CD14-positive monocyte (primary cell): ENCODE results near the gene VAX1. TPM values are rescaled to one million over a fixed set of nuclear protein-coding genes. Genes with fewer than 3 reads are reported as not detected.
"Not testable (repeated sequence)": the region's sequence is repeated elsewhere in the genome, so short reads cannot be mapped to it uniquely, and the experiment has no call there.

ENCODE experiments used
- DNase-seq, 3 donors: peaks; one replicate each; pipeline ENCODE4 v3.0.0-alpha.2; 2011 to 2022
- H2AFZ ChIP-seq: 2 replicates; pipeline ENCODE4 v1.6.0; 2012; ENCODE audit warnings: mild to moderate bottlenecking, low read depth, low read length, inconsistent platforms; ENCODE audit not compliant: insufficient read depth, poor library complexity, severe bottlenecking
- H3K27ac ChIP-seq, 2 donors: 1 replicate in 1 of 2; 2 replicates in 1 of 2; pipeline ENCODE4 v1.5.1; 2012 to 2013; ENCODE audit warnings: low read length in 2 of 2, control low read depth in 1 of 2, inconsistent platforms in 1 of 2, low read depth in 1 of 2, mild to moderate bottlenecking in 1 of 2
- H3K27me3 ChIP-seq, 2 donors: one replicate each; pipeline versions ENCODE4 v1.6.0 to v1.6.1; 2011 to 2013; ENCODE audit warnings: low read length in 2 of 2; ENCODE audit not compliant: control insufficient read depth in 2 of 2, insufficient read depth in 2 of 2
- H3K36me3 ChIP-seq, 2 donors: replicated peaks in 1 of 2; 1 replicate in 1 of 2; 2 replicates in 1 of 2; pipeline versions ENCODE4 v1.5.1 to v1.6.1; 2012 to 2013; ENCODE audit warnings: low read length in 2 of 2, control low read depth in 1 of 2, inconsistent platforms in 1 of 2, mild to moderate bottlenecking in 1 of 2; ENCODE audit not compliant: insufficient read depth in 2 of 2, control insufficient read depth in 1 of 2
- H3K4me1 ChIP-seq, 2 donors: 1 replicate in 1 of 2; 2 replicates in 1 of 2; pipeline versions ENCODE4 v1.5.1 to v1.6.1; 2012 to 2013; ENCODE audit warnings: low read length in 2 of 2, control low read depth in 1 of 2, inconsistent platforms in 1 of 2, mild to moderate bottlenecking in 1 of 2, moderate library complexity in 1 of 2; ENCODE audit not compliant: insufficient read depth in 2 of 2, control insufficient read depth in 1 of 2
- H3K4me2 ChIP-seq: replicated peaks from 2 replicates; pipeline ENCODE3; 2012; ENCODE audit warnings: low read length, moderate library complexity, mild to moderate bottlenecking; ENCODE audit not compliant: poor library complexity, severe bottlenecking; ENCODE audit errors: extremely low read depth
- H3K4me3 ChIP-seq, 3 experiments: fragments of 200-600 bp in 1 of 3; sonication (generic) in 1 of 3; replicated peaks in 1 of 3; 1 replicate in 2 of 3; 2 replicates in 1 of 3; pipeline ENCODE4 v1.5.1; 2011 to 2013; ENCODE audit warnings: low read length in 3 of 3, mild to moderate bottlenecking in 3 of 3, control low read depth in 2 of 3, low read depth in 2 of 3, inconsistent platforms in 1 of 3, moderate library complexity in 1 of 3
- H3K79me2 ChIP-seq: 2 replicates; pipeline ENCODE4 v1.6.0; 2012; ENCODE audit warnings: mild to moderate bottlenecking, control low read depth, inconsistent platforms, low read length, moderate library complexity; ENCODE audit not compliant: insufficient read depth
- H3K9ac ChIP-seq: 2 replicates; pipeline ENCODE4 v1.6.0; 2017; ENCODE audit warnings: low read length, mild to moderate bottlenecking; ENCODE audit not compliant: insufficient read depth, poor library complexity, severe bottlenecking
- H3K9me3 ChIP-seq, 2 donors: replicated peaks in 1 of 2; 1 replicate in 1 of 2; 2 replicates in 1 of 2; pipeline versions ENCODE4 v1.5.1 to v1.6.1; 2012 to 2013; ENCODE audit warnings: low read length in 2 of 2, control low read depth in 1 of 2; ENCODE audit not compliant: control insufficient read depth in 1 of 2, insufficient read depth in 1 of 2
- H4K20me1 ChIP-seq: 2 replicates; pipeline ENCODE4 v1.6.0; 2012; ENCODE audit warnings: mild to moderate bottlenecking, low read length, control low read depth, moderate library complexity; ENCODE audit not compliant: insufficient read depth
- H3K27ac Mint-ChIP-seq, 7 donors: one replicate each; pipeline ENCODE4 v1.8.0; 2020; ENCODE audit warnings: mild to moderate bottlenecking in 7 of 7, mixed read lengths in 7 of 7, moderate library complexity in 6 of 7, inconsistent platforms in 2 of 7
- H3K27me3 Mint-ChIP-seq, 3 donors: one replicate each; pipeline ENCODE4 v1.8.0; 2021 to 2022; ENCODE audit warnings: low read depth in 3 of 3, mild to moderate bottlenecking in 3 of 3, mixed read lengths in 3 of 3, moderate library complexity in 3 of 3, inconsistent platforms in 1 of 3
- H3K36me3 Mint-ChIP-seq, 2 donors: one replicate each; pipeline ENCODE4 v1.8.0; 2020; ENCODE audit warnings: mixed read lengths in 2 of 2, inconsistent platforms in 1 of 2, mild to moderate bottlenecking in 1 of 2
- H3K4me1 Mint-ChIP-seq: one replicate; pipeline ENCODE4 v1.8.0; 2020; ENCODE audit warnings: mild to moderate bottlenecking, mixed read lengths
- H3K4me3 Mint-ChIP-seq, 2 donors: one replicate each; pipeline ENCODE4 v1.8.0; 2020; ENCODE audit warnings: mild to moderate bottlenecking in 2 of 2, mixed read lengths in 2 of 2, moderate library complexity in 1 of 2
- H3K9me3 Mint-ChIP-seq, 7 donors: one replicate each; pipeline ENCODE4 v1.8.0; 2020 to 2022; ENCODE audit warnings: mixed read lengths in 7 of 7, mild to moderate bottlenecking in 6 of 7, moderate library complexity in 6 of 7, inconsistent platforms in 2 of 7
- WGBS: methylation state at CpG from one replicate; pipeline ENCODE4 v1.1.5; 2013; ENCODE audit warnings: missing lambda C conversion rate; ENCODE audit not compliant: insufficient coverage; 5-methylcytosine and 5-hydroxymethylcytosine counted together
- intact Hi-C, 2 donors: fragments of 100-400 bp; cut with micrococcal nuclease; formaldehyde crosslinking; loops; one replicate each; pipeline versions ENCODE4 v1.15.0 to v1.15.1; 2023
- polyA minus RNA-seq: library from RNA; depleted of rRNA, polyadenylated mRNA; stranded (reverse); fragments of >200 nt; gene quantifications from 2 replicates; pipeline ENCODE4 v1.2.3, GENCODE V29; 2012
- polyA plus RNA-seq, 3 donors: library from polyadenylated mRNA; depleted of rRNA in 1 of 3; unstranded in 2 of 3; stranded (reverse) in 1 of 3; fragments of 300-500 nt in 2 of 3; fragments of >200 nt in 1 of 3; fragmentation: Illumina TruSeq in 2 of 3; gene quantifications; 1 replicate in 2 of 3; 2 replicates in 1 of 3; pipeline ENCODE4 v1.2.3, GENCODE V29; 2012 to 2021
- total RNA-seq, 12 experiments: library from RNA in 1 of 12; stranded (reverse) in 1 of 12; fragments of 120-200 nt in 1 of 12; gene quantifications; one replicate each; pipeline ENCODE4 v1.2.4 and lab custom pipeline; 2013 to 2026; ENCODE audit warnings: mixed read lengths in 6 of 12, inconsistent platforms in 1 of 12
- TF ChIP-seq, protein P1 (sequence below): fragments of 200-600 bp; IDR thresholded peaks from one replicate; pipeline ENCODE4 v1.8.0; 2022; ENCODE audit warnings: antibody characterized with exemption, mild to moderate bottlenecking

VAX1 gene
- not detected for total RNA-seq (2013)
- polyA plus RNA-seq (not detected), polyA minus RNA-seq (not detected in 2 replicates), total RNA-seq (lab: John Stamatoyannopoulos, UW) (0 to 2.0 (median 0) reads per million in 11 experiments)

DNA sequence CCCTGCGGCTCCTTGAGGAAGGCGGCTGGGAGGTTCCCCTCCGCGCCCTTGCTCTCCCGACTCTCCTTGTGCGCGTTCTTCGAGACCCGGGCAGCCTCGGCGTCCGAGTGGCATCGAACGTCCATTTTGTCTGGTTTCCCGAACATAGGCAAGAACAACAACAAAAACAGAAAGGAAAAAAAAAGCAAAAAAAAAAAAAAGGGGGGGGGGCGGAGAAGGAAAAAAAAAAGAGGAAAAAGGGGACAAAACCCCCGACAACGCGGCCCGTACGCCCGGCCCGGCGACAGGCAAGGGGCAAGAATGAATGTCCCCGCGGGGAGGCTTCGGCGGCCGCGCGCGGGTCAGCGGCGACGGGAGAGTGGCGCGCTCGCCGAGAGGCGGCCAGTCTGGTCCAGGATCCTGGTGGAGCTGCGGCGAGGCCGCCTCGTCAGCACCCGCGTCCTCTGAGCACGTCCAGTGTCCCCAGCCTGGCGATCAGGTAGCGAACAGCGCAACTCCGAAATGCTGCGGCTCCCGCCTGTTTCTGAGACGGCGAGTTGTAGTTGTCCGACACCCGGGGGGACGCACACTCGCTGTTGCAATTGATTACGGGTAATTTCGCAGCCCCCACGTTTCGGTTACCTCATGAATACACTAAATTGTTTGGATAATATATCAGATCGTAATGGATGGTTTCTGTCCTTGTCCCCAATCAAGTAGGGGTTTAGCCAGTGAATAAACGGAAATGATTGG, at the start of gene VAX1:
Gene VAX1 (minus strand): TSS at position 360 of the 732 bp plus-strand sequence. CDS start 214 bp downstream, at position 146.
- no peak for DNase-seq
- Histone ChIP-seq H2AFZ (peak within 1 kb of the TSS; percentile 21), H4K20me1 (no peaks in the 10 kb centered on the region), H3K9ac (no peak within 1 kb of the TSS), H3K9me3 (peaks cover 13 to 59% of the 10 kb centered on the region in 2 donors), H3K27ac (no peak within 1 kb of the TSS), H3K27me3 (peaks cover 77 to 92% of the 10 kb centered on the region in 2 donors), H3K4me3 (peak within 1 kb of the TSS in 1 of 3 experiments; percentile 53), H3K4me2 (peak within 1 kb of the TSS; percentile 57), H3K79me2 (no peaks in the 10 kb centered on the region), H3K36me3 (no peaks in the 10 kb centered on the region), H3K4me1 (peaks cover 28 to 37% of the 10 kb centered on the region in 2 donors)
- H3K27me3 Mint-ChIP-seq: peaks cover 88 to 96% (median 89%) of the 10 kb centered on the region in 3 donors
- TF ChIP-seq, protein P1, sequence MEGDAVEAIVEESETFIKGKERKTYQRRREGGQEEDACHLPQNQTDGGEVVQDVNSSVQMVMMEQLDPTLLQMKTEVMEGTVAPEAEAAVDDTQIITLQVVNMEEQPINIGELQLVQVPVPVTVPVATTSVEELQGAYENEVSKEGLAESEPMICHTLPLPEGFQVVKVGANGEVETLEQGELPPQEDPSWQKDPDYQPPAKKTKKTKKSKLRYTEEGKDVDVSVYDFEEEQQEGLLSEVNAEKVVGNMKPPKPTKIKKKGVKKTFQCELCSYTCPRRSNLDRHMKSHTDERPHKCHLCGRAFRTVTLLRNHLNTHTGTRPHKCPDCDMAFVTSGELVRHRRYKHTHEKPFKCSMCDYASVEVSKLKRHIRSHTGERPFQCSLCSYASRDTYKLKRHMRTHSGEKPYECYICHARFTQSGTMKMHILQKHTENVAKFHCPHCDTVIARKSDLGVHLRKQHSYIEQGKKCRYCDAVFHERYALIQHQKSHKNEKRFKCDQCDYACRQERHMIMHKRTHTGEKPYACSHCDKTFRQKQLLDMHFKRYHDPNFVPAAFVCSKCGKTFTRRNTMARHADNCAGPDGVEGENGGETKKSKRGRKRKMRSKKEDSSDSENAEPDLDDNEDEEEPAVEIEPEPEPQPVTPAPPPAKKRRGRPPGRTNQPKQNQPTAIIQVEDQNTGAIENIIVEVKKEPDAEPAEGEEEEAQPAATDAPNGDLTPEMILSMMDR: no peak
- peak within 1 kb of the TSS; percentile 51 to 91 for H3K4me3 Mint-ChIP-seq
- peaks cover 28% of the 10 kb centered on the region for H3K4me1 Mint-ChIP-seq
- intact Hi-C loops: no loop called here
- H3K27ac Mint-ChIP-seq: no peak within 1 kb of the TSS
- H3K36me3 Mint-ChIP-seq: peaks cover 0 to 13% of the 10 kb centered on the region in 2 donors
- WGBS: 8% methylated on average over 51 of the region's 65 CpGs
- H3K9me3 Mint-ChIP-seq: peaks cover 0 to 40% (median 28%) of the 10 kb centered on the region in 7 donors

GRCh38 chr10:117186832-117187615, 49.0 kb upstream of the VAX1 start:
- H3K27me3 Mint-ChIP-seq: peaks cover 4 to 14% (median 6%) of the 10 kb centered on the region in 3 donors
- no peaks in the 10 kb centered on the region for H3K36me3 Mint-ChIP-seq
- H3K27me3 ChIP-seq: peaks cover 0 to 6% of the 10 kb centered on the region in 2 donors
- H3K4me2 ChIP-seq: no peak overlapping the region
- H4K20me1 ChIP-seq: no peaks in the 10 kb centered on the region
- intact Hi-C loops: no loop called here
- peaks cover 0 to 6% of the 10 kb centered on the region in 2 donors for H3K9me3 ChIP-seq
- no peak overlapping the region for H3K4me3 ChIP-seq
- H3K9me3 Mint-ChIP-seq: peaks cover 0 to 8% (median 6%) of the 10 kb centered on the region in 7 donors
- no peak overlapping the region for H3K27ac ChIP-seq
- H3K9ac ChIP-seq: no peak overlapping the region
- WGBS: 0% methylated on average over 1 of the region's 4 CpGs
- no peaks in the 10 kb centered on the region for H3K36me3 ChIP-seq
- TF ChIP-seq, protein P1: no peak
- no peaks in the 10 kb centered on the region for H3K4me1 ChIP-seq
- no peak overlapping the region for H3K27ac Mint-ChIP-seq
- peak overlapping the region in 1 of 2 donors; percentile 53 for H3K4me3 Mint-ChIP-seq
- no peak for DNase-seq
- peaks cover 5% of the 10 kb centered on the region for H3K4me1 Mint-ChIP-seq
- no peaks in the 10 kb centered on the region for H3K79me2 ChIP-seq
- H2AFZ ChIP-seq: no peak overlapping the region

DNA sequence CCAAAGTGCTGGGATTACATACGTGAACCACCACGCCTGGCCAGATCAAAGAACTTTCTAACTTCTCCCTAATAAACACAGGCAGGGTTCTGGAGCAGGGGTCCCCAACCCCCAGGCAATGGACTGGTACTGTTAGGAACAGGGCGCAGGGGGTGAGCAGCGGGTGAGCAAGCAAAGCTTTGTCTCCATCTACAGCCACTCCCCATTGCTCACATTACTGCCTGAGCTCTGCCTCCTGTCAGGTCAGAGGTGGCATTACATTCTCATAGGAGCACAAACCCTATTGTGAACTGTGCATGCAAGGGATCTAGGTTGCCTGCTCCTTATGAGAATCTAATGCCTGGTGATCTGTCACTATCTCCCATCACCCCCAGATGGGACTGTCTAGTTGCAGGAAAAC, 47.7 kb upstream of the VAX1 start:
- WGBS: 100% methylated on average over 4 of the region's 4 CpGs
- H3K79me2 ChIP-seq, H3K36me3 Mint-ChIP-seq, H3K9me3 ChIP-seq, H4K20me1 ChIP-seq, H3K4me3 Mint-ChIP-seq, H3K9ac ChIP-seq, H3K27ac ChIP-seq, H3K4me1 ChIP-seq, DNase-seq, H3K27me3 ChIP-seq, H3K4me1 Mint-ChIP-seq, H3K4me2 ChIP-seq, H3K36me3 ChIP-seq, intact Hi-C loops, H2AFZ ChIP-seq, H3K4me3 ChIP-seq, H3K27ac Mint-ChIP-seq, H3K9me3 Mint-ChIP-seq: not testable (repeated sequence)
- peaks cover 2 to 20% (median 12%) of the 10 kb centered on the region in 3 donors for H3K27me3 Mint-ChIP-seq
